ENCODE data around the gene SEM1.

GRCh38 chr7:96723622-96724021 is 14.0 kb upstream of the SEM1 start:
- TF ChIP-seq POLR2A (IDR thresholded peaks at IDR 0.05; ENCODE audit: extremely low read depth, insufficient read length) = no peak
- no peak for TF ChIP-seq CTCF (IDR thresholded peaks at IDR 0.05; ENCODE audit: low read depth, low read length)
- no peak for TF ChIP-seq MAX (IDR thresholded peaks at IDR 0.05; ENCODE audit: low read depth, low read length)
